ENCODE data around the gene R3HCC1L. TPM values are rescaled to one million over a fixed set of nuclear protein-coding genes. Genes with fewer than 3 reads are reported as not detected.
"Not testable (repeated sequence)": the region's sequence is repeated elsewhere in the genome, so short reads cannot be mapped to it uniquely, and the experiment has no call there.

Gene R3HCC1L
- polyA plus RNA-seq, 1 donor from 2014 or later, result 12.8 TPM

DNA sequence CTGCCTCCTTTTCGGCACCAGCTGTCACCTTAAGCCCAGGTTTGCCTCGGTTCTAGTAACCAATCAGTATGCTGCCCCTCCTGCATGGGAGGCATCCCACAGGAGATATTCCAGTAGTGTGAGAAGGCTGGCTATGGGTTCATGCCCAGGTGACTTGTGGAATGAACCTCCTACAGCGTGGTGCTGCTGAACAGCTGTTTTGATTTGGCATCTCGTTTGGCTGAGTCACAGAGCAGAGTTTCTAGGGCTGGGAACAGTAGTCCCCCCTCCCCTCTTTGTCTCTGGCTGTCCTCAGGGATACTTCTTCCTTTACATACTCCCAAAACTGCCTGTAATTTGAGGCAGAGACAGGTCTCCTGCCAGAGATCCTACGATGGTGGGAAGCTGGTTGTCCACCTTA is 16.1 kb downstream of the R3HCC1L start:
- no peaks in the 10 kb centered on the region for H3K9me3 ChIP-seq (ENCODE audit: low read length)
- H3K27ac ChIP-seq (ENCODE audit: low read length), result no peak overlapping the region
- H4K20me1 ChIP-seq (ENCODE audit: insufficient read depth), result no peaks in the 10 kb centered on the region
- no peak overlapping the region for H3K4me2 ChIP-seq (ENCODE audit: low read length)
- H3K9ac ChIP-seq (ENCODE audit: low read length), result no peak overlapping the region
- no peaks in the 10 kb centered on the region for H3K27me3 ChIP-seq (ENCODE audit: insufficient read depth, low read depth, low read length)
- peaks cover 19% of the 10 kb centered on the region for H3K79me2 ChIP-seq (replicated peaks; ENCODE audit: insufficient read depth, low read length)
- no peak overlapping the region for H3K4me3 ChIP-seq (ENCODE audit: low read length)
- H3K9me2 ChIP-seq (ENCODE audit: insufficient read depth, low read length), result no peaks in the 10 kb centered on the region
- TF ChIP-seq POLR2AphosphoS5 (IDR thresholded peaks at IDR 0.05) (no peak), TAF1 (IDR thresholded peaks at IDR 0.05; ENCODE audit: low read depth) (no peak), SMC3 (conservative IDR thresholded peaks at IDR 0.05; ENCODE audit: poor library complexity) (no peak), MXI1 (conservative IDR thresholded peaks at IDR 0.05; ENCODE audit: poor library complexity, severe bottlenecking) (no peak), EZH2 (IDR thresholded peaks at IDR 0.05; ENCODE audit: borderline replicate concordance, insufficient read depth, low read length, poor library complexity, severe bottlenecking) (no peak), EP300 (conservative IDR thresholded peaks at IDR 0.05; ENCODE audit: poor library complexity, severe bottlenecking) (no peak), RAD21 (conservative IDR thresholded peaks at IDR 0.05) (no peak)
- TF ChIP-seq, protein P1, sequence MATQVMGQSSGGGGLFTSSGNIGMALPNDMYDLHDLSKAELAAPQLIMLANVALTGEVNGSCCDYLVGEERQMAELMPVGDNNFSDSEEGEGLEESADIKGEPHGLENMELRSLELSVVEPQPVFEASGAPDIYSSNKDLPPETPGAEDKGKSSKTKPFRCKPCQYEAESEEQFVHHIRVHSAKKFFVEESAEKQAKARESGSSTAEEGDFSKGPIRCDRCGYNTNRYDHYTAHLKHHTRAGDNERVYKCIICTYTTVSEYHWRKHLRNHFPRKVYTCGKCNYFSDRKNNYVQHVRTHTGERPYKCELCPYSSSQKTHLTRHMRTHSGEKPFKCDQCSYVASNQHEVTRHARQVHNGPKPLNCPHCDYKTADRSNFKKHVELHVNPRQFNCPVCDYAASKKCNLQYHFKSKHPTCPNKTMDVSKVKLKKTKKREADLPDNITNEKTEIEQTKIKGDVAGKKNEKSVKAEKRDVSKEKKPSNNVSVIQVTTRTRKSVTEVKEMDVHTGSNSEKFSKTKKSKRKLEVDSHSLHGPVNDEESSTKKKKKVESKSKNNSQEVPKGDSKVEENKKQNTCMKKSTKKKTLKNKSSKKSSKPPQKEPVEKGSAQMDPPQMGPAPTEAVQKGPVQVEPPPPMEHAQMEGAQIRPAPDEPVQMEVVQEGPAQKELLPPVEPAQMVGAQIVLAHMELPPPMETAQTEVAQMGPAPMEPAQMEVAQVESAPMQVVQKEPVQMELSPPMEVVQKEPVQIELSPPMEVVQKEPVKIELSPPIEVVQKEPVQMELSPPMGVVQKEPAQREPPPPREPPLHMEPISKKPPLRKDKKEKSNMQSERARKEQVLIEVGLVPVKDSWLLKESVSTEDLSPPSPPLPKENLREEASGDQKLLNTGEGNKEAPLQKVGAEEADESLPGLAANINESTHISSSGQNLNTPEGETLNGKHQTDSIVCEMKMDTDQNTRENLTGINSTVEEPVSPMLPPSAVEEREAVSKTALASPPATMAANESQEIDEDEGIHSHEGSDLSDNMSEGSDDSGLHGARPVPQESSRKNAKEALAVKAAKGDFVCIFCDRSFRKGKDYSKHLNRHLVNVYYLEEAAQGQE (IDR thresholded peaks at IDR 0.05; ENCODE audit: borderline replicate concordance), result no peak
- TF ChIP-seq, protein P2, sequence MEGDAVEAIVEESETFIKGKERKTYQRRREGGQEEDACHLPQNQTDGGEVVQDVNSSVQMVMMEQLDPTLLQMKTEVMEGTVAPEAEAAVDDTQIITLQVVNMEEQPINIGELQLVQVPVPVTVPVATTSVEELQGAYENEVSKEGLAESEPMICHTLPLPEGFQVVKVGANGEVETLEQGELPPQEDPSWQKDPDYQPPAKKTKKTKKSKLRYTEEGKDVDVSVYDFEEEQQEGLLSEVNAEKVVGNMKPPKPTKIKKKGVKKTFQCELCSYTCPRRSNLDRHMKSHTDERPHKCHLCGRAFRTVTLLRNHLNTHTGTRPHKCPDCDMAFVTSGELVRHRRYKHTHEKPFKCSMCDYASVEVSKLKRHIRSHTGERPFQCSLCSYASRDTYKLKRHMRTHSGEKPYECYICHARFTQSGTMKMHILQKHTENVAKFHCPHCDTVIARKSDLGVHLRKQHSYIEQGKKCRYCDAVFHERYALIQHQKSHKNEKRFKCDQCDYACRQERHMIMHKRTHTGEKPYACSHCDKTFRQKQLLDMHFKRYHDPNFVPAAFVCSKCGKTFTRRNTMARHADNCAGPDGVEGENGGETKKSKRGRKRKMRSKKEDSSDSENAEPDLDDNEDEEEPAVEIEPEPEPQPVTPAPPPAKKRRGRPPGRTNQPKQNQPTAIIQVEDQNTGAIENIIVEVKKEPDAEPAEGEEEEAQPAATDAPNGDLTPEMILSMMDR (IDR thresholded peaks at IDR 0.05; ENCODE audit: poor library complexity, severe bottlenecking), result no peak
- H3K36me3 ChIP-seq (ENCODE audit: insufficient read depth, low read length), result no peaks in the 10 kb centered on the region
- H3F3A ChIP-seq (ENCODE audit: insufficient read depth, low read length, poor library complexity, severe bottlenecking), result no peaks in the 10 kb centered on the region
- H2AFZ ChIP-seq (ENCODE audit: low read depth, low read length), result no peak overlapping the region

DNA sequence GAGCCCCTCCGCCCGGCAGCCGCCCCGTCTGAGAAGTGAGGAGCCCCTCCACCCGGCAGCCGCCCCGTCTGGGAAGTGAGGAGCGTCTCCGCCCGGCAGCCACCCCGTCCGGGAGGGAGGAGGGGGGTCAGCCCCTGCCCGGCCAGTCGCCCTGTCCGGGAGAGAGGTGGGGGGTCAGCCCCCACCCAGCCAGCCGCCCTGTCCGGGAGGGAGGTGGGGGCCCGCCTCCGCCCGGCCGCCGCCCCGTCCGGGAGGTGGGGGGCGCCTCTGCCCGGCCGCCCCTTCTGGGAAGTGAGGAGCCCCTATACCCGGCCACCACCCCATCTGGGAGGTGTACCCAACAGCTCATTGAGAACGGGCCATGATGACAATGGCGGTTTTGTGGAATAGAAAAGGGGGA is 18.3 kb downstream of the R3HCC1L start:
- H3K4me2 ChIP-seq (ENCODE audit: low read length); H3K9ac ChIP-seq (ENCODE audit: low read length); H2AFZ ChIP-seq (ENCODE audit: low read depth, low read length); H3K36me3 ChIP-seq (ENCODE audit: insufficient read depth, low read length); H3F3A ChIP-seq (ENCODE audit: insufficient read depth, low read length, poor library complexity, severe bottlenecking); H3K9me3 ChIP-seq (ENCODE audit: low read length); H3K4me3 ChIP-seq (ENCODE audit: low read length); H4K20me1 ChIP-seq (ENCODE audit: insufficient read depth); H3K27me3 ChIP-seq (ENCODE audit: insufficient read depth, low read depth, low read length); H3K9me2 ChIP-seq (ENCODE audit: insufficient read depth, low read length); H3K27ac ChIP-seq (ENCODE audit: low read length): not testable (repeated sequence)
- H3K79me2 ChIP-seq (replicated peaks; ENCODE audit: insufficient read depth, low read length), result peaks cover 12% of the 10 kb centered on the region

DNA sequence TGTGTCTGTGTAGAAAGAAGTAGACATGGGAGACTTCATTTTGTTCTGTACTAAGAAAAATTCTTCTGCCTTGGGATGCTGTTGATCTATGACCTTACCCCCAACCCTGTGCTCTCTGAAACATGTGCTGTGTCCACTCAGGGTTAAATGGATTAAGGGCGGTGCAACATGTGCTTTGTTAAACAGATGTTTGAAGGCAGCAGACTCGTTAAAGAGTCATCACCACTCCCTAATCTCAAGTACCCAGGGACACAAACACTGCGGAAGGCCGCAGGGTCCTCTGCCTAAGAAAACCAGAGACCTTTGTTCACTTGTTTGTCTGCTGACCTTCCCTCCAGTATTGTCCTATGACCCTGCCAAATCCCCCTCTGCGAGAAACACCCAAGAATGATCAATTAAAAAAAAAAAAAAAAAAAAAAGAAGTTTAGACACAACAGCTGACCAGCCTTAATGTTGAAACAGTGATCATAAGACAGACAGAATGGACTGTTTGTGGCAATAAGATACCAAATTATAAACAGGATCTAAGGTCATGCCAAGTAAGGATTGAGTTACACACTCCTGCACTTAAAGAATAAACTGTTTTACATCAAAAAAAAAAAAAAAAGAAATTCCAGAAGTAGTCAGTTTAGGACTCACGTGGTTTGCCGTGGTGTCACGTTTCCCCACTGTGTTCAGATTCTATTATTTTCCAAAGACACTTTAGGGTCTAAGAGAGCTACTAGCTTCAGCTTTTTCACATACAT is 18.9 kb downstream of the R3HCC1L start:
- not testable (repeated sequence) for H3K9me2 ChIP-seq (ENCODE audit: insufficient read depth, low read length); H4K20me1 ChIP-seq (ENCODE audit: insufficient read depth); H3K27me3 ChIP-seq (ENCODE audit: insufficient read depth, low read depth, low read length); H3F3A ChIP-seq (ENCODE audit: insufficient read depth, low read length, poor library complexity, severe bottlenecking); H3K27ac ChIP-seq (ENCODE audit: low read length); H3K9ac ChIP-seq (ENCODE audit: low read length); H3K9me3 ChIP-seq (ENCODE audit: low read length); H3K36me3 ChIP-seq (ENCODE audit: insufficient read depth, low read length); H3K4me3 ChIP-seq (ENCODE audit: low read length); H2AFZ ChIP-seq (ENCODE audit: low read depth, low read length); H3K4me2 ChIP-seq (ENCODE audit: low read length)
- H3K79me2 ChIP-seq (replicated peaks; ENCODE audit: insufficient read depth, low read length), result peaks cover 12% of the 10 kb centered on the region

Data from neural cell (in vitro differentiated cells).